Parathyroid adenoma (tissue), 2 donors: ENCODE results near the gene EMP2.

Experiments
- H2AFZ ChIP-seq: fragments of 300-600 bp; sonication (generic); one replicate; pipeline ENCODE4 v1.7.0; 2017; ENCODE audit warnings: antibody characterized with exemption, mild to moderate bottlenecking
- H3K27ac ChIP-seq: fragments of 300-600 bp; sonication (generic); one replicate; pipeline ENCODE4 v1.7.0; 2017
- H3K27me3 ChIP-seq: fragments of 300-600 bp; sonication (generic); one replicate; pipeline ENCODE4 v1.7.0; 2017; ENCODE audit warnings: low read length; ENCODE audit not compliant: control insufficient read depth, insufficient read depth
- H3K36me3 ChIP-seq: fragments of 300-600 bp; sonication (generic); one replicate; pipeline ENCODE4 v1.7.0; 2017; ENCODE audit warnings: low read length; ENCODE audit not compliant: control insufficient read depth, insufficient read depth
- H3K4me1 ChIP-seq: fragments of 300-600 bp; sonication (generic); one replicate; pipeline ENCODE4 v1.7.0; 2017; ENCODE audit warnings: control low read depth
- H3K4me2 ChIP-seq: fragments of 300-600 bp; sonication (generic); one replicate; pipeline ENCODE4 v1.7.0; 2017; ENCODE audit warnings: low read length
- H3K4me3 ChIP-seq: fragments of 300-600 bp; sonication (generic); one replicate; pipeline ENCODE4 v1.7.0; 2017; ENCODE audit warnings: low read depth, low read length
- H3K79me2 ChIP-seq: fragments of 300-600 bp; sonication (generic); one replicate; pipeline ENCODE4 v1.7.0; 2017; ENCODE audit warnings: control low read depth
- H3K9ac ChIP-seq: fragments of 300-600 bp; sonication (generic); one replicate; pipeline ENCODE4 v1.7.0; 2017; ENCODE audit warnings: mild to moderate bottlenecking
- H3K9me3 ChIP-seq: fragments of 300-600 bp; sonication (generic); one replicate; pipeline ENCODE4 v1.7.0; 2017; ENCODE audit warnings: low read length; ENCODE audit not compliant: control insufficient read depth
- CTCF ChIP-seq: fragments of 300-600 bp; sonication (generic); IDR thresholded peaks from one replicate; pipeline ENCODE4 v1.7.0; 2017; ENCODE audit warnings: antibody characterized with exemption, mild to moderate bottlenecking
- donor health status: primary hyperparathyroidism.

The EMP2 gene

GRCh38 chr16:10500582-10500981 lies 79.8 kb downstream of the EMP2 start:
- no peak for TF ChIP-seq CTCF
- Histone ChIP-seq H3K4me3 (no peak overlapping the region), H3K4me1 (no peaks in the 10 kb centered on the region), H3K36me3 (no peaks in the 10 kb centered on the region), H3K27me3 (no peaks in the 10 kb centered on the region), H3K27ac (no peak overlapping the region), H3K4me2 (no peak overlapping the region), H3K79me2 (no peaks in the 10 kb centered on the region), H3K9ac (no peak overlapping the region), H2AFZ (no peak overlapping the region), H3K9me3 (no peaks in the 10 kb centered on the region)

DNA sequence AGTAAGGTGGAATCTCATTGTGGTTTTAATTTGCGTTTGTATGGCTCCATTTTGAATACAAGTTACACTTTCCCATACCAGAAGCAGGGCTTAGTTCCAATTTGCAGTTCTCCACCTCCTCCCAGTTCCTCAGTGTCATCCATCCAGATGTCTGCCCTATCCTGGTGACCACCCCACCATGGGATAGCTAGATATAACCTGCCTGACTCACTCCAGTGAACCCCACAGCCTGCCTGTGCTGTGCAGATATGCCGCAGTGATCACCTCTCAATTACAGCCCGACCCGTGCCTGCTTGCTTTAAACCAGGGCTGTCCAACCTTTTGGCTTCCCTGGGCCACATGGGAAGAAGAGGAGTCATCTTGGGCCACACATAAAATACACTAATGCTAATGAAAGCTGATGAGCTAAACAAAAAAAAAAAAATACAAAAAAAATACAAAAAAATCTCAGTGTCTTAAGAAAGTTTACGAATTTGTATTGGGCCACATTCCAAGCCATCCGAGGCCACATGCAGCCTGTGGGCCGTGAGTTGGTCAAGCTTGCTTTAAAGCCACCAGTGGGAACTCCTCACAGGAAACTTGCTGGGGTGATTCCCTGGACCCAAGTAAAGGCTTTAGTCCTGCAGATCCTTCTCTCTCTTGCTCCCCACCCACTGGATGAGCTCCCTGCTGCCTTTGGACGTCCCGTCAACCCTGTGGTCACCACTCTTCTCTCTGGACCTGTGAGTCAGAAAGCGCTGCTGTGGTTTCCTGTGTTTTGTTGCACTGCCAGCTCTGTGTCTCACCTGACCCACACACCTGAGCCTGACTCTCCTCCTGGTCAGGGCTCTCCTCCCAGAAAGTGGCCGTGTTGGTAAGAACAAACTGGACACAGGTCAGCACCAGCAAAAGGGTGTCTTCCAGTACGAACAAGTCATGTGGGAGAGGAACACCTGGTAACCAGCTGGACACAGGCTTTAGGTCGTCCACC lies 83.0 kb downstream of the EMP2 start:
- Histone ChIP-seq H3K4me3 (no peak overlapping the region), H3K27ac (no peak overlapping the region), H3K27me3 (no peaks in the 10 kb centered on the region), H3K4me1 (no peaks in the 10 kb centered on the region), H3K9ac (no peak overlapping the region), H2AFZ (no peak overlapping the region), H3K36me3 (no peaks in the 10 kb centered on the region), H3K4me2 (no peak overlapping the region), H3K9me3 (no peaks in the 10 kb centered on the region), H3K79me2 (no peaks in the 10 kb centered on the region)
- no peak for TF ChIP-seq CTCF

DNA sequence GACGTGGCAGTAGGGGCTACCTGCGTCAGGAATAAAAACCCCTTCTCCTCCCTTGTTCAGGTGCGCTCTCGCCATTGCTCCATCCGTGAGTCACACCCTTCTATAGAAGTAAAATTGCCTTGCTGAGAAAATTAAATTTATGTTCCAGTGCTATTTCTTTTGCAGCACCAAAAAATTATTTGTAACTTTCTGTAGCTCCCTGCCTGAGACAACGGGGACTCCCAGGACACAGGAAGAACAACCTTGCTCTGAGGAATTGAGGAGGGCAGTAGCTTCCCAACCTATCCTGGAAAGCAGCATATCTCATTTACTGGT lies 85.4 kb downstream of the EMP2 start:
- Histone ChIP-seq H3K4me2 (no peak overlapping the region), H3K4me1 (no peaks in the 10 kb centered on the region), H3K27ac (no peak overlapping the region), H3K36me3 (no peaks in the 10 kb centered on the region), H3K9me3 (no peaks in the 10 kb centered on the region), H3K79me2 (no peaks in the 10 kb centered on the region), H3K4me3 (no peak overlapping the region), H3K9ac (no peak overlapping the region), H2AFZ (no peak overlapping the region), H3K27me3 (no peaks in the 10 kb centered on the region)
- TF ChIP-seq CTCF = no peak

GRCh38 chr16:10494343-10495030 lies 85.9 kb downstream of the EMP2 start:
- Histone ChIP-seq H3K9ac (no peak overlapping the region), H2AFZ (no peak overlapping the region), H3K36me3 (no peaks in the 10 kb centered on the region), H3K27ac (no peak overlapping the region), H3K79me2 (no peaks in the 10 kb centered on the region), H3K4me3 (no peak overlapping the region), H3K4me1 (no peaks in the 10 kb centered on the region), H3K27me3 (no peaks in the 10 kb centered on the region), H3K9me3 (no peaks in the 10 kb centered on the region), H3K4me2 (no peak overlapping the region)
- TF ChIP-seq CTCF = no peak
